PC-9 (cell line): ENCODE measurements around the gene CEP70. TPM values are rescaled to one million over a fixed set of nuclear protein-coding genes. Genes with fewer than 3 reads are reported as not detected.
"Not testable (repeated sequence)": the region's sequence is repeated elsewhere in the genome, so short reads cannot be mapped to it uniquely, and the experiment has no call there.

Experiments
- BruUV-seq: library from RNA; stranded (reverse); fragments of 400-500 nt; replicated peaks from 2 replicates; lab custom pipeline; 2021; lab: Mats Ljungman, UMichigan
- CTCF ChIA-PET: fragments of 300-600 bp; sonication (Branson Sonifier 250); formaldehyde crosslinking; loops from one replicate; lab custom pipeline; 2022; ENCODE audit warnings: antibody characterized with exemption; lab: Charles Lee
- POLR2A ChIA-PET: fragments of 300-600 bp; sonication (Branson Sonifier 250); formaldehyde crosslinking; loops from one replicate; lab custom pipeline; 2022; ENCODE audit warnings: antibody characterized with exemption; ENCODE audit not compliant: unreplicated experiment; lab: Charles Lee
- DNase-seq, 2 experiments: peaks; one replicate each; pipeline versions ENCODE4 v3.0.0 to v3.0.0-alpha.2; 2015 to 2022; ENCODE audit warnings: mixed read lengths in 1 of 2
- H2AFZ ChIP-seq: fragments of 200-600 bp; sonication (generic); 2 replicates; pipeline ENCODE4 v1.8.1; 2017; ENCODE audit warnings: antibody characterized with exemption
- H3F3A ChIP-seq: fragments of 200-600 bp; sonication (generic); 2 replicates; pipeline ENCODE4 v1.8.1; 2017; ENCODE audit warnings: antibody characterized with exemption, mild to moderate bottlenecking, low read depth; ENCODE audit not compliant: insufficient read depth
- H3K27ac ChIP-seq: fragments of 200-600 bp; sonication (generic); 2 replicates; pipeline ENCODE4 v1.6.1; 2016; ENCODE audit warnings: mixed run types
- H3K27me3 ChIP-seq: fragments of 200-600 bp; sonication (generic); 2 replicates; pipeline ENCODE4 v1.6.1; 2016; ENCODE audit warnings: low read depth, mixed run types; ENCODE audit not compliant: insufficient read depth
- H3K36me3 ChIP-seq: fragments of 200-600 bp; sonication (generic); 2 replicates; pipeline ENCODE4 v1.6.1; 2016; ENCODE audit warnings: low read depth, mixed run types
- H3K4me1 ChIP-seq: fragments of 200-600 bp; sonication (generic); replicated peaks from 2 replicates; pipeline ENCODE4 v1.6.1; 2016; ENCODE audit warnings: mixed run types; ENCODE audit not compliant: insufficient read depth
- H3K4me2 ChIP-seq: fragments of 200-600 bp; sonication (generic); 2 replicates; pipeline ENCODE4 v1.6.1; 2017; ENCODE audit warnings: mixed run types
- H3K4me3 ChIP-seq: fragments of 200-600 bp; sonication (generic); 2 replicates; pipeline ENCODE4 v1.6.1; 2016; ENCODE audit warnings: mixed run types
- H3K79me2 ChIP-seq: fragments of 200-600 bp; sonication (generic); 2 replicates; pipeline ENCODE4 v1.6.1; 2017; ENCODE audit warnings: low read depth, mixed run types
- H3K9me2 ChIP-seq: fragments of 200-600 bp; sonication (generic); 2 replicates; pipeline ENCODE4 v1.8.1; 2017; ENCODE audit warnings: mild to moderate bottlenecking; ENCODE audit not compliant: insufficient read depth
- H3K9me3 ChIP-seq: fragments of 200-600 bp; sonication (generic); 2 replicates; pipeline ENCODE4 v1.8.1; 2016; ENCODE audit warnings: low read depth; ENCODE audit not compliant: insufficient read depth
- H4K20me1 ChIP-seq: fragments of 200-600 bp; sonication (generic); 2 replicates; pipeline ENCODE4 v1.8.1; 2017; ENCODE audit not compliant: insufficient read depth
- EZH2 ChIP-seq: fragments of 200-600 bp; sonication (generic); IDR thresholded peaks from 2 replicates; pipeline ENCODE4 v1.8.0; 2017; ENCODE audit warnings: antibody characterized with exemption, low read depth
- intact Hi-C: fragments of 100-400 bp; cut with micrococcal nuclease; formaldehyde crosslinking; loops from one replicate; pipeline ENCODE4 v1.10.0; 2022; ENCODE audit not compliant: unreplicated experiment
- total RNA-seq: library from RNA; stranded (reverse); gene quantifications from 2 replicates; pipeline ENCODE4 v1.2.3, GENCODE V29; 2021
- TF ChIP-seq, protein P1 (sequence below): fragments of 200-600 bp; sonication (generic); conservative IDR thresholded peaks from 2 replicates; pipeline ENCODE4 v1.6.1; 2017; ENCODE audit warnings: mixed run types, antibody characterized with exemption, mild to moderate bottlenecking, moderate library complexity

The CEP70 gene
- total RNA-seq, 1 experiment from 2014 or later = 73.6 TPM

DNA sequence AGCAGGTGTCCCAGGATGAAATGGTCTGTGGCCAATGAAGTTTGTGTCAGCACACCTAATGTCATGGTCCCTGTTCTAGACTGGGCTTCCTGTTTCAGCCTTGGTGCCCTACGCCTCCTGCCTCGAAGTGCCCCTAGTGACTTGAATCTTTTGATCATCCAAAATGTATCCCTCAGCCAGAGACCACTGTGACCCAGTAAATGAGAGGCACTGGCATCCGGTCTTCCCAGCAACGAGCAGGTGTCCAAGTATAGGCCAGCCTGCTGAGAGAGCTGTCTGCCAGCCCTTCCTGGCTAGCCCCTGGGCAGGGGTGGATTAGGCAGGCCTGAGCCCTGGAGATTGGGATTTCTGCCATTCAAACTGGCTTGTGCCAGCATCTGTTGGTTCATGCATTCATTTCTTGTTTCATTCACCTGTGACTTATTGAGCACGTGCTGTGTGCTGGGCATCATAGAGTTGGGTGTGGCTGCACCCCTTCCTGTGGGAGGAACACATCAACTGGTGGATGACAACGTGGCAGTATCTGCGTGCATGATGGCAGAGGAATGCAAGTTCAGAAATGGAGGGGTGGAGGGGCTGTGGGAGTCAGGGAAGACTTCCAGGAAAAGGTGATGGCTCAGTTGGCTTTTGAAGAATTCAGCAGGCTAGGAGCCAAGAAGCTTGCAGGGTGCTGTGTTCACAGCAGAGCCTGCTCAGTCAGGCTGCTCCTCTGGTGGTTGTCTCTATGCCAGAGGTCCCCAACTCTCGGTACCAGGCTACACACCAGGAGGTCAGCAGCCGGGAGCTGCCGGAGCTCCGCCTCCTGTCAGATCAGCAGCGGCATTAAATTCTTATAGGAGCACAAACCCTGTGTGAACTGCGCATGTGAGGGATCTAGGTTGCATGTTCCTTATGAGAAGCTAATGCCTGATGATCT is 138.0 kb downstream of the CEP70 start:
- Histone ChIP-seq H4K20me1 (no peaks in the 10 kb centered on the region), H3K9me2 (no peaks in the 10 kb centered on the region), H3K4me1 (no peaks in the 10 kb centered on the region), H3K79me2 (no peaks in the 10 kb centered on the region), H3K9me3 (no peaks in the 10 kb centered on the region), H3K27ac (no peak overlapping the region), H3K27me3 (no peaks in the 10 kb centered on the region), H3K4me3 (no peak overlapping the region), H3K36me3 (no peaks in the 10 kb centered on the region), H3F3A (no peaks in the 10 kb centered on the region), H2AFZ (no peak overlapping the region), H3K4me2 (no peak overlapping the region)
- BruUV-seq = no TSS peak
- no peak for DNase-seq
- POLR2A ChIA-PET = no interaction called here
- CTCF ChIA-PET = no interaction called here
- TF ChIP-seq, protein P1, sequence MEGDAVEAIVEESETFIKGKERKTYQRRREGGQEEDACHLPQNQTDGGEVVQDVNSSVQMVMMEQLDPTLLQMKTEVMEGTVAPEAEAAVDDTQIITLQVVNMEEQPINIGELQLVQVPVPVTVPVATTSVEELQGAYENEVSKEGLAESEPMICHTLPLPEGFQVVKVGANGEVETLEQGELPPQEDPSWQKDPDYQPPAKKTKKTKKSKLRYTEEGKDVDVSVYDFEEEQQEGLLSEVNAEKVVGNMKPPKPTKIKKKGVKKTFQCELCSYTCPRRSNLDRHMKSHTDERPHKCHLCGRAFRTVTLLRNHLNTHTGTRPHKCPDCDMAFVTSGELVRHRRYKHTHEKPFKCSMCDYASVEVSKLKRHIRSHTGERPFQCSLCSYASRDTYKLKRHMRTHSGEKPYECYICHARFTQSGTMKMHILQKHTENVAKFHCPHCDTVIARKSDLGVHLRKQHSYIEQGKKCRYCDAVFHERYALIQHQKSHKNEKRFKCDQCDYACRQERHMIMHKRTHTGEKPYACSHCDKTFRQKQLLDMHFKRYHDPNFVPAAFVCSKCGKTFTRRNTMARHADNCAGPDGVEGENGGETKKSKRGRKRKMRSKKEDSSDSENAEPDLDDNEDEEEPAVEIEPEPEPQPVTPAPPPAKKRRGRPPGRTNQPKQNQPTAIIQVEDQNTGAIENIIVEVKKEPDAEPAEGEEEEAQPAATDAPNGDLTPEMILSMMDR = no peak
- TF ChIP-seq EZH2 = no peak
- intact Hi-C loops = no loop called here

DNA sequence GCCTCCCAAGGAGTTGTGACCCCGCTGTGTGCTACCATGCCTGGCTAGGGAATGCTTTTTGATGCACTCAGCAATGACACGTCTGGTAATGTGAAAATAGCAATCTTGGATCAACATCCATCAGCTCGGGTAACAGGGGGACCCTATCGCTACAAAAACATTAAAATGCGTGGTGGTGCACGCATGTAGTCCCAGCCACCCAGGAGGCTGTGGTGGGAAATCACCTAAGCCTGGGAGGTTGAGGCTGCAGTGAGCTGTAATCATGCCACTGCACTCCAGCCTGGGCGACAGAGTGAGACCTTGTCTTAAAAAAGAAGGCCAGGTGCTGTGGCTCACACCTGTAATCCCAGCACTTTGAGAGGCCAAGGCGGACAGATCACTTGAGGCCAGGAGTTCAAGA is 140.1 kb downstream of the CEP70 start:
- H2AFZ ChIP-seq, H3K9me3 ChIP-seq, H3K27me3 ChIP-seq, BruUV-seq, DNase-seq, H3K79me2 ChIP-seq, POLR2A ChIA-PET, H3K4me2 ChIP-seq, H3K4me3 ChIP-seq, H3K4me1 ChIP-seq, CTCF ChIA-PET, H3K36me3 ChIP-seq, intact Hi-C loops, H3K27ac ChIP-seq, H3K9me2 ChIP-seq, H3F3A ChIP-seq, H4K20me1 ChIP-seq: not testable (repeated sequence)

DNA sequence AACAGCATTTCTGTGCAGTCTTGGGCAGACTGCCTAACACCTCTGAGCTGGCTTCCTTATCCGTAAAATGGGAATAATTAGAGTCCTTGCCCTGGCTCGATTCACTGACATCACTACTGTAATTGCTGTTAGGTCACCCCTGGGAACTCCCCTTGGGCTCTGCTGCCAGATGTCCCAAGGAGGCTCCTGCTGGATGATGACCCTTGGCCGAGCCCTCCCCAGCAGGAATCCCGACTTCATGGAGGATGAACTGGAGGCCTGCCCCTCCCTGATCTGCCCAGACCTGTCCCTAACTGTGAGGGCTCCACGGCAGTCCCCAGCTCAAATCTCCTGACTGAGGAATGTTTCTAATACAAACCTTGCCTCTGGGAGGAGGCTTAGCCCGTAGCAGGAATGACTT is 141.6 kb downstream of the CEP70 start:
- H3K27me3 ChIP-seq = no peaks in the 10 kb centered on the region
- intact Hi-C loops = no loop called here
- H3K79me2 ChIP-seq = no peaks in the 10 kb centered on the region
- no peaks in the 10 kb centered on the region for H3K9me3 ChIP-seq
- no peaks in the 10 kb centered on the region for H3K9me2 ChIP-seq
- ChIA-PET POLR2A (no interaction called here), CTCF (no interaction called here)
- H3K36me3 ChIP-seq = no peaks in the 10 kb centered on the region
- H3K4me2 ChIP-seq = no peak overlapping the region
- H3K4me3 ChIP-seq = no peak overlapping the region
- no peak overlapping the region for H2AFZ ChIP-seq
- no peak for DNase-seq
- TF ChIP-seq EZH2 = no peak
- H3K4me1 ChIP-seq = no peaks in the 10 kb centered on the region
- BruUV-seq = no TSS peak
- no peak overlapping the region for H3K27ac ChIP-seq
- no peaks in the 10 kb centered on the region for H3F3A ChIP-seq
- no peaks in the 10 kb centered on the region for H4K20me1 ChIP-seq

DNA sequence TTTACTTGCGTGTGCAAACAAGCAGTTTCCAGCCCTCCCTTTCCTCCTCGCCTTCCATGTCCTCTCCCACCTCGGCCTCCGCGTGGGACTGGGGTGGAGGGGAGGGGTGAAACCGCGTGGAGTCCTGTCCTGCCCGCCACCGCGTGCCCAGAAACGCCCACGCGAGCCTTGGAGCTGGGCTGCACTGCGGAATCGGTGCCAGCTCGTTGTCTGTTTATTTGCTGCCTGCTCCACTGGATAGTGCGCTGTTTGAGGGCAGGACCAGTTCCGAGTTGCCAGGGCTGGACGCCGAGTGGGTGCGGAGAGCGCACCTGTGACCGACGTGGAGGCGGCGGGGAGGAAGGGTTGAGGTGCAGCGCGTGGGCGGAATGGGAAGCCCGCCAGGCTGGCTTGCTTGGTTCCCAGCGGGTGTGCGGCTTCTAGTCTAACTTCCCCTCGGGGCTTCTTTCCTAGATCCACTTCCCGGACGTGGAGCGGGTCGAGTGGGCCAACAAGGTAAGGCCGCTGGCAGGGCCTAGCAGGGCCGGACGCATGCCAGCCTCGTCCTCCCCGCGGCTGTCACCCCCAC is 142.4 kb downstream of the CEP70 start:
- H3F3A ChIP-seq = no peaks in the 10 kb centered on the region
- no peaks in the 10 kb centered on the region for H3K9me2 ChIP-seq
- DNase-seq = no peak
- CTCF ChIA-PET = no interaction called here
- TF ChIP-seq, protein P1 = no peak
- TF ChIP-seq EZH2 = no peak
- no peaks in the 10 kb centered on the region for H4K20me1 ChIP-seq
- POLR2A ChIA-PET = no interaction called here
- no peaks in the 10 kb centered on the region for H3K36me3 ChIP-seq
- no peaks in the 10 kb centered on the region for H3K27me3 ChIP-seq
- H3K4me3 ChIP-seq = no peak overlapping the region
- H3K4me2 ChIP-seq = no peak overlapping the region
- intact Hi-C loops = no loop called here
- no peaks in the 10 kb centered on the region for H3K9me3 ChIP-seq
- H3K27ac ChIP-seq = no peak overlapping the region
- no peaks in the 10 kb centered on the region for H3K4me1 ChIP-seq
- H3K79me2 ChIP-seq = no peaks in the 10 kb centered on the region
- H2AFZ ChIP-seq = no peak overlapping the region
- no TSS peak for BruUV-seq
